HG02884 (cell line): Measurements from ENCODE around the gene SHC1.

Experiments used
- ATAC-seq: cut with Tn5 transposase; IDR thresholded peaks from one replicate; pipeline ENCODE4 v1.9.1; 2021; ENCODE audit warnings: mild to moderate bottlenecking, moderate library complexity; ENCODE audit not compliant: unreplicated experiment

The SHC1 gene

DNA sequence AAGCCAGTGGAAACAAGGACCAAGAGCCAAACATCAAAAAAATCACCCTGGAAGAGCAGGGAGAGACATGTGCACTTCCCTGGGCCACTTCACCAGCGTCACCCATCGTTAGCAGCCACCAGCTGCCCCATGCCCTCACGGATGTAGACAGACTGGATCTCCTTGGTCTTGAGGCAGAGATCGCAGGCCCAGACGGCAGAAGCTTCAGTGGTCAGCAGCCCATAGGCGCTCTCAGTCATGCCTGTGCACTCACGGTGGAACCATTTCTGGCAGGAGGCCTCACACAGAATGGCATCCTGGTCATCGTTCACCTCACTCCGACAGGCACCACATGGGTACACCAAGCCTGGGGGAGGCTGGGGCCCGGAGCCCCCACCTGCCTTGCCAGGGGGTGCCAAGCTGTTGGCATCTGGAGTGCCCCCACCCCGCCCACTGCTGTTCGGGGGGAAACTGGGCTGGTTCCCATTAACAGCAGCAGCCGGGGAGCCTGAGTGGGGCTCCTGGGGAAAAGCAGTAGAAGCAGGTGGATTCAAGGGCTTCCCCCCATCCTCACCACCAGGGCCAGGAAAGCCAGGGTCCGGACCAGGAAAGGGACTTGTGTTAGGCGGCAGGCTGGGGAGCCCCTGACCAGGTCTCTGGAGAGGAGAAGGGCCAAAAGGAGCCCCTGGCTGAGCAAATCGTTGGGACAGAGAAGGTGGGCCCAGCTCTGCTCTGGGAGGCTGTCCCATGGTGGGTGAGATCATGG lies 11.7 kb downstream of the SHC1 start:
- ATAC-seq, result no peak

- no peak for ATAC-seq
Measured at GRCh38 chr1:154958036-154958435, 12.5 kb downstream of the SHC1 start.

DNA sequence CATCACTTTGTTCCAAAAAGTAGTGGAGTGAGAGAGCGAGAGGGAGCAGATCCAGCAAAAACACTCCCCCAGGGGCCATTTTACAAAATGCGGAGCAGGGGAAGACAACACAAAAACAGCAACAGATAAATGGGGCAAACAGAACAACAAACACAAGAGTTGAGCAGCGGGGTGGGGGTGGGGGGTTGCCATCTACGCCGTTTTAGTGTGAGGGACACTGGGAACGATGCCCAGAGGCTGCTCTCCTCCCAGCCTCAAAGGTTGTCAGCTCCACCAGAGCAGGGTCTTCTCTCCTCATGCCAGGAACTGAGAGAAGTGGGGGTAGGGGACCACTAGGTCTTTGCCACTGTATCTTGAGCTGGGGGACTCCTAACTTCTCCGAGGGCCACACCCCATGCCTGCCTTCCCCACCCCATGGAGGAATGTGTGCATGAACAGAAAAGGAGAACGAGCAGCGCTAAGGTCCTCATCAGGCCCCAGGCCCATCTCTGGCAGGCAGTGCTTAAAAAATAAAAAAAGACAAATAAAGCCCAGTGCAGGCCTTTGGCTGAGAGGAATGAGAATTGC lies 13.4 kb downstream of the SHC1 start:
- ATAC-seq, result no peak

- ATAC-seq, result no peak
Measured at GRCh38 chr1:154956544-154956941, 14.0 kb downstream of the SHC1 start.

GRCh38 chr1:154955718-154956543 lies 14.6 kb downstream of the SHC1 start, which contains the start of gene PBXIP1:
PBXIP1 (minus strand) TSS chr1:154956099; CDS start chr1:154953721, 2,378 bp downstream.
- ATAC-seq, result peak; percentile 56

- ATAC-seq, result peak; percentile 29
Measured at GRCh38 chr1:154955039-154955717, 15.4 kb downstream of the SHC1 start.

GRCh38 chr1:154954541-154954940 lies 16.0 kb downstream of the SHC1 start:
- ATAC-seq, result no peak

DNA sequence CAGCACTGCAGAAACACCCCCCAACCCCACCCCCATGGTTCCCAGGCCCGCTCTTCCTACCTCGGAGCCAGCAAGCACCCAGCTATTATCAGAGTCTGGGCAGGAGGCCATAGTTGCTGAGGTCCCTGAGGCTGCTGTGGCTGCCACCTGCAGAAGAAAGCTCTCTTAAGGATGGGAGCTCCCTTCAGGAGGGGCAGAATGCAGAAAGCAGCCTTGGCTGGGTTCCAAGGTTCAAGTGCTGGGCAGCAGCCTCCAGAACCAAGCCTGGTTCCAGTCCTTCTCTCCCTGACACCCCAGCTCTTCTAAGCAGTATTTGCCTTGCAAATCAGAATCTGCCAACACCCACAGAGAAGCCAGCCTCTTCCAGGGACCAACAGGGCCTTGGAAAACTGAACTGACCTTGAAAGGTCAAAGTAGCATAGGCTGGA lies 16.9 kb downstream of the SHC1 start:
- ATAC-seq, result no peak

DNA sequence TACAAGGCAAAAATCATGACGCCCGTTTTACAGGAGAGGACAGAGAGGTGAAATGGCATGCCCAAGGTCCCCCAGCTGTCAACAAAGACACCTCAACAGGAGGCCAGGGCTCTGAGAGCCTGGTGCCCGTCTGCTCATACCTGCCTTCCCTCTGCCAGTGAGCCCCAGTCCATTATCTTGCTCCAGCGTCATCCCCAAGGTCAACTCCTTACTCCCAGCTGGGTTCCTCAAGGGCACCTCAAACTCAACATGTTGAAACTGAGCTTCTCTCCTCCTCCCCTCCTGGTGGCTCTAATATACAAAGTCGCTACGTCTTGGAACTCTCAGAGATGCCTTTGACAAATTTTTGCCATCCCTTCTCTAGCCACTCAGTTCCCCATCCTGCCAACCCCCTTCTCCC lies 17.9 kb downstream of the SHC1 start:
- ATAC-seq, result no peak

DNA sequence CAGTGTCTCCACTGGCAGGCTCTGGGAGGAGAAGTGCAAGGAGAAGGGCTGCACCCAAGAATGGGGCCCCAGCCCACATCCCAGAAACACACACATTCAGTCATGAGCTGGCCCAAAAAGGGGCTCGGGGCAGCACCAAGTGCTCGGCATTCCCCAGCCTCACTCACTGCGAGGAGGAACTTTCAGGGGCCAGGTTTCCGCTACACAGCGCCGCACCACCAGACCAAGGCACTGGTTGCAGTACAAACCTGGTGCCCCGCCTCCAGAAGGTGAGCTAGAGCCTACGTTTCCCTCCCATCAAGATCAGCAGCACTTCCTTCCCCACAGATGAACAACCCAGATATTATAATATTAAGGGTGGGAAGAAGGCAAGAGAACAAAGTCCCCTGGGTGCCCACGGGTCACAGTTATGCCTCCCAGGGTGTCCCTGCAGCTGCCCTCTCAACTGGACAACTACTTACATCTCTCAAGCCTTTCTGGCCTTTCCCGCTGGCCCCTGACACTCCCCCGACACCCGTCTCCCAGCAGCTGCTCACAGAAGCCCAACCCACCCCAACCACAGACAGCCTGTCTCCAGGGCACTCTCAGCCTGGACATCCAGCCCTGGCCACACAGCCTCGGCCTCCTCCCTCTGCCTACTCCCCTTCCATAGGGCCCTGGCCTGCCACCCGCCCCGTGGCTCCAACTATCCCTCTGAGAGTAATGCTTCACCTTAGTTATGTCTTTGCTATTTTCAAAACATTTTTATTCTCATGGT lies 18.5 kb downstream of the SHC1 start:
- ATAC-seq, result no peak

DNA sequence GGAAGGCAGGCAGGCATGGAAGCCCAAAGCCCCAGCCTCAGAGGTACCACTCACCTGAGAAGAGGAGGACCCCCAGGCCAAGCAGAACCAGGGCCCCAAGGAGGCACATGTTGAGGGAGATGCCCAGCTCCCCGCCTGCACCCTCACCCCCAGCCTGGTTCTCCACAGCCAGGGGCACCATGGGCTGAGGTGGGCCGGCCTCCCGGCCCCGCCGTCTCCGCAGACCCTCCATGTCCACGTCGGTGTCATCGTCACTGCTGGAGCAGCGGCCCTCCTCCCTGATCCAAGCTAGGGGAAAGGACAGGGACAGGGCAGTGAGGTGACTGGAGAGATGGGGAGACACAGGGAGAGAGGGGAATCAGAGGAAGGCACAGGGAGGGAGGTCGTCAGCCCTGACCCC lies 22.5 kb downstream of the SHC1 start:
- ATAC-seq, result no peak

GRCh38 chr1:154945962-154946850 lies 24.3 kb downstream of the SHC1 start:
- ATAC-seq, result no peak

DNA sequence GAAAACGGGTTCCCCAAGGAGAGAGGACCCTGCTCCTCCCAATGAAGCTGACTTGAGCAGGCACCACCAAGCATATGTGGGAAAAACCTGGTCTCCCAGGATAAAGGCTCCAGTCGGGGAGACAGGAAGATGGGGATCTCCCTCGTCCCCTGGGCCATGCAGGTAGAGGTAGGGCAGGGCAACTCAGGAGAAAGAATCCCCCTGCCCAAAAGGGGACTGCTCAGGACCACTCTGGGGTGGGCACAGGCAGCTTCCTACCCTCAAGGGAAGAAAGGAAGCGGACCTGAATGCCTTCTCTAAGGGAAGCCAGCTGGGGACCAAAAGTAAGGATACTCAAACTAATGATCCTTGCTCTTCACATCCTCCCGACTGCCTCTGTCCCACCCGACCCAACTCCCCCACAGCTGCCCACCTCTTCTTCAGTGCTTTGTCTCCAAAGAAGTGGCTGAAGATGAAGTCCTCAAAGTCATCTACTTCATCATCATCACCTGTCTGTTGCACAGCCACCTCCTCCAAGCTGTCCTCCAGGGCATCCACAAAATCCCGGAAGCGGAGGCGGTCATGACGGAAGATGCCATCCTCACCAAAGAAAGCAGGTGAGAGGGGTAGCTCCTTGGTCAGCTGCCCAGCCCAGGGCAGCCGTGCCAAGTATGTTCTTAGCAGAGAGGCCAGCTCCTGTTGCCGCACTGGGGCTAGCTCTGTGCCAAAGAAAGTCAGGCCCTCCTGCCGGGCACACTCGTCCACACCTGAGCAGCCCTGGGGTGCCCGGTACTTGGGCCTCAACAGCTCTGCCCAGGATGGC lies 25.2 kb downstream of the SHC1 start:
- ATAC-seq, result no peak

GRCh38 chr1:154944401-154945159 lies 26.0 kb downstream of the SHC1 start:
- ATAC-seq, result no peak

- no peak for ATAC-seq
Measured at GRCh38 chr1:154943649-154944400, 26.7 kb downstream of the SHC1 start.

GRCh38 chr1:154941333-154942013 lies 29.1 kb downstream of the SHC1 start:
- ATAC-seq, result no peak
